Gastroesophageal sphincter (tissue), 3 donors: ENCODE results near the gene TULP3.

Experiments used
- EP300 ChIP-seq: sonication (generic); formaldehyde crosslinking; IDR thresholded peaks from one replicate; pipeline ENCODE4 v1.6.1; 2017; ENCODE audit warnings: antibody characterized with exemption, mild to moderate bottlenecking
- POLR2A ChIP-seq, 2 donors: fragments of 450-650 bp; IDR thresholded peaks; one replicate each; pipeline ENCODE4 v1.6.1; 2017; ENCODE audit warnings: antibody characterized with exemption in 2 of 2, mild to moderate bottlenecking in 2 of 2, moderate library complexity in 1 of 2
- POLR2AphosphoS5 ChIP-seq: sonication (generic); formaldehyde crosslinking; IDR thresholded peaks from one replicate; pipeline ENCODE4 v1.6.1; 2017; ENCODE audit warnings: antibody characterized with exemption
- TF ChIP-seq, protein P1 (sequence below), 4 experiments: fragments of 200-600 bp in 2 of 4; fragments of 450-650 bp in 2 of 4; sonication (generic) in 1 of 4; IDR thresholded peaks; one replicate each; pipeline ENCODE4 v1.5.1; 2017 to 2019; ENCODE audit warnings: antibody characterized with exemption in 4 of 4, mild to moderate bottlenecking in 2 of 4, moderate library complexity in 2 of 4

- TF ChIP-seq, protein P1, sequence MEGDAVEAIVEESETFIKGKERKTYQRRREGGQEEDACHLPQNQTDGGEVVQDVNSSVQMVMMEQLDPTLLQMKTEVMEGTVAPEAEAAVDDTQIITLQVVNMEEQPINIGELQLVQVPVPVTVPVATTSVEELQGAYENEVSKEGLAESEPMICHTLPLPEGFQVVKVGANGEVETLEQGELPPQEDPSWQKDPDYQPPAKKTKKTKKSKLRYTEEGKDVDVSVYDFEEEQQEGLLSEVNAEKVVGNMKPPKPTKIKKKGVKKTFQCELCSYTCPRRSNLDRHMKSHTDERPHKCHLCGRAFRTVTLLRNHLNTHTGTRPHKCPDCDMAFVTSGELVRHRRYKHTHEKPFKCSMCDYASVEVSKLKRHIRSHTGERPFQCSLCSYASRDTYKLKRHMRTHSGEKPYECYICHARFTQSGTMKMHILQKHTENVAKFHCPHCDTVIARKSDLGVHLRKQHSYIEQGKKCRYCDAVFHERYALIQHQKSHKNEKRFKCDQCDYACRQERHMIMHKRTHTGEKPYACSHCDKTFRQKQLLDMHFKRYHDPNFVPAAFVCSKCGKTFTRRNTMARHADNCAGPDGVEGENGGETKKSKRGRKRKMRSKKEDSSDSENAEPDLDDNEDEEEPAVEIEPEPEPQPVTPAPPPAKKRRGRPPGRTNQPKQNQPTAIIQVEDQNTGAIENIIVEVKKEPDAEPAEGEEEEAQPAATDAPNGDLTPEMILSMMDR (IDR thresholded peaks at IDR 0.05), result no peak
- TF ChIP-seq POLR2AphosphoS5, result no peak
- no peak for TF ChIP-seq EP300
- TF ChIP-seq POLR2A (IDR thresholded peaks at IDR 0.05), result no peak
These were observed 42.9 kb downstream of the TULP3 start for GRCh38 chr12:2933586-2933985.
